PC-9 (cell line): ENCODE data around the gene CAPZB. TPM values are rescaled to one million over a fixed set of nuclear protein-coding genes. Genes with fewer than 3 reads are reported as not detected.
"Not testable (repeated sequence)": the region's sequence is repeated elsewhere in the genome, so short reads cannot be mapped to it uniquely, and the experiment has no call there.

ENCODE experiments used
- BruUV-seq: library from RNA; stranded (reverse); fragments of 400-500 nt; replicated peaks from 2 replicates; lab custom pipeline; 2021; lab: Mats Ljungman, UMichigan
- CTCF ChIA-PET: fragments of 300-600 bp; sonication (Branson Sonifier 250); formaldehyde crosslinking; loops from one replicate; lab custom pipeline; 2022; ENCODE audit warnings: antibody characterized with exemption; lab: Charles Lee
- POLR2A ChIA-PET: fragments of 300-600 bp; sonication (Branson Sonifier 250); formaldehyde crosslinking; loops from one replicate; lab custom pipeline; 2022; ENCODE audit warnings: antibody characterized with exemption; ENCODE audit not compliant: unreplicated experiment; lab: Charles Lee
- DNase-seq, 2 experiments: peaks; one replicate each; pipeline versions ENCODE4 v3.0.0 to v3.0.0-alpha.2; 2015 to 2022; ENCODE audit warnings: mixed read lengths in 1 of 2
- H2AFZ ChIP-seq: fragments of 200-600 bp; sonication (generic); 2 replicates; pipeline ENCODE4 v1.8.1; 2017; ENCODE audit warnings: antibody characterized with exemption
- H3F3A ChIP-seq: fragments of 200-600 bp; sonication (generic); 2 replicates; pipeline ENCODE4 v1.8.1; 2017; ENCODE audit warnings: antibody characterized with exemption, mild to moderate bottlenecking, low read depth; ENCODE audit not compliant: insufficient read depth
- H3K27ac ChIP-seq: fragments of 200-600 bp; sonication (generic); 2 replicates; pipeline ENCODE4 v1.6.1; 2016; ENCODE audit warnings: mixed run types
- H3K27me3 ChIP-seq: fragments of 200-600 bp; sonication (generic); 2 replicates; pipeline ENCODE4 v1.6.1; 2016; ENCODE audit warnings: low read depth, mixed run types; ENCODE audit not compliant: insufficient read depth
- H3K36me3 ChIP-seq: fragments of 200-600 bp; sonication (generic); 2 replicates; pipeline ENCODE4 v1.6.1; 2016; ENCODE audit warnings: low read depth, mixed run types
- H3K4me1 ChIP-seq: fragments of 200-600 bp; sonication (generic); replicated peaks from 2 replicates; pipeline ENCODE4 v1.6.1; 2016; ENCODE audit warnings: mixed run types; ENCODE audit not compliant: insufficient read depth
- H3K4me2 ChIP-seq: fragments of 200-600 bp; sonication (generic); 2 replicates; pipeline ENCODE4 v1.6.1; 2017; ENCODE audit warnings: mixed run types
- H3K4me3 ChIP-seq: fragments of 200-600 bp; sonication (generic); 2 replicates; pipeline ENCODE4 v1.6.1; 2016; ENCODE audit warnings: mixed run types
- H3K79me2 ChIP-seq: fragments of 200-600 bp; sonication (generic); 2 replicates; pipeline ENCODE4 v1.6.1; 2017; ENCODE audit warnings: low read depth, mixed run types
- H3K9me2 ChIP-seq: fragments of 200-600 bp; sonication (generic); 2 replicates; pipeline ENCODE4 v1.8.1; 2017; ENCODE audit warnings: mild to moderate bottlenecking; ENCODE audit not compliant: insufficient read depth
- H3K9me3 ChIP-seq: fragments of 200-600 bp; sonication (generic); 2 replicates; pipeline ENCODE4 v1.8.1; 2016; ENCODE audit warnings: low read depth; ENCODE audit not compliant: insufficient read depth
- H4K20me1 ChIP-seq: fragments of 200-600 bp; sonication (generic); 2 replicates; pipeline ENCODE4 v1.8.1; 2017; ENCODE audit not compliant: insufficient read depth
- EZH2 ChIP-seq: fragments of 200-600 bp; sonication (generic); IDR thresholded peaks from 2 replicates; pipeline ENCODE4 v1.8.0; 2017; ENCODE audit warnings: antibody characterized with exemption, low read depth
- intact Hi-C: fragments of 100-400 bp; cut with micrococcal nuclease; formaldehyde crosslinking; loops from one replicate; pipeline ENCODE4 v1.10.0; 2022; ENCODE audit not compliant: unreplicated experiment
- total RNA-seq: library from RNA; stranded (reverse); gene quantifications from 2 replicates; pipeline ENCODE4 v1.2.3, GENCODE V29; 2021
- TF ChIP-seq, protein P1 (sequence below): fragments of 200-600 bp; sonication (generic); conservative IDR thresholded peaks from 2 replicates; pipeline ENCODE4 v1.6.1; 2017; ENCODE audit warnings: mixed run types, antibody characterized with exemption, mild to moderate bottlenecking, moderate library complexity

The CAPZB gene
- total RNA-seq, 1 experiment from 2014 or later: 222 TPM

DNA sequence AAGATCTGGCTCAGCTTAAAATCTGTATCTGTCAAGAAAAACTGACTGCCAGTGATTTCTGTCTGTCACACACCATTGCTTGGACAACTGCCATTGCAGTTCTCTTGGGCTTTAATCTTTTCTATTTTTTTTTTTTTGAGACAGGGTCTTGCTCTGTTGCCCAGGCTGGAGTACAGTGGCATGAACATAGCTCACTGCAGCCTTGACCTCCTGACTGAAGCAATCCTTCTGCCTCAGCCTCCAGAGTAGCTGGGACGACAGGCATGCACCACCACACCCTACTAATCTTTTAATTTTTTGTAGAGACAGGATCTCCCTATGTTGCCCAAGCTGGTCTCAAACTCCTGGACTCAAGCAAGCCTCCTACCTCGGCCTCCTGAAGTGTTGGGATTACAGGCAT lies 14.5 kb upstream of the CAPZB start:
- H3K79me2 ChIP-seq, H3K4me1 ChIP-seq, H3K36me3 ChIP-seq, H3K9me2 ChIP-seq, BruUV-seq, H3K9me3 ChIP-seq, H4K20me1 ChIP-seq, H3K4me2 ChIP-seq, H3K27ac ChIP-seq, H3K27me3 ChIP-seq, H3K4me3 ChIP-seq, DNase-seq, H2AFZ ChIP-seq, H3F3A ChIP-seq, CTCF ChIA-PET: not testable (repeated sequence)
- intact Hi-C loops: loop anchor here (10.0 kb wide), 1 partner anchor 75 kb away; no protein-coding TSS in a partner anchor
- POLR2A ChIA-PET: interaction anchor here (0.7 kb wide), 1 partner anchor 19 kb away, joined by 3 read pairs; no protein-coding TSS in a partner anchor

DNA sequence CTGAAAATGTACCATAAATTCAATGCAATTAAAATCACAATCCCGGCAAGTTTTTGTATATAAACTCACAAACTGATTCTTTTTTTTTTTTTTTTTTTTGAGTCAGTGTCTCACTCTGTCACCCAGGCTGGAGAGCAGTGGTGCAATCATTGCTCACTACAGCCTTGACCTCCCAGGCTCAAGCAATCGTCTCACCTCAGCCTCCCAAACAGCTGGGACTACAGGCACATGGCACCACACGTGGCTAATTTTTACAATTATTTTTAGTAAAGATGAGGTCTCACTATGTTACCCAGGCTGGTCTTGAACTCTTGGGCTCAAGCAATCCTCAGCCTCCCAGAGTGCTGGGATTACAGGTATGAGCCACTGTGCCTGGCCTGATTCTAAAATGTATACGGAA lies 12.1 kb upstream of the CAPZB start:
- DNase-seq, H3K9me3 ChIP-seq, H3F3A ChIP-seq, H3K9me2 ChIP-seq, CTCF ChIA-PET, BruUV-seq, H3K27ac ChIP-seq, H3K4me1 ChIP-seq, H2AFZ ChIP-seq, H3K79me2 ChIP-seq, H3K4me2 ChIP-seq, POLR2A ChIA-PET, intact Hi-C loops, H4K20me1 ChIP-seq, H3K27me3 ChIP-seq, H3K4me3 ChIP-seq, H3K36me3 ChIP-seq: not testable (repeated sequence)

DNA sequence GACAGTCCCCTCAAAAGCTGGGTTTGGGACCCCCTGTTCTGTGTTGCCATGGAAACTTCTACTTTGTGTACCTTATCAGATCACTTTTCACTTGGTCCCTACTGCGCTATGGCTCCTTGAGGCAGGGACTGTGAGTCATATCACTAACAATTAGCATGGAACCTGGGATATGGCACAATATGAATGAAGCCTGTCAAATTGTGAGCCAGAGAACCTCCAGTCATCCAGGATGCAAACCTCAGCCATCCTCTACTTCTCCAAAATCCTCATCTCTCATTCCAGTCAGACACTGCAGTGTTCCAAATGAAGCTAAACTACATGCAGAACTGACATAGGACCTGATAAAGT lies 11.2 kb upstream of the CAPZB start:
- CTCF ChIA-PET: no interaction called here
- no peak for TF ChIP-seq EZH2
- TF ChIP-seq, protein P1, sequence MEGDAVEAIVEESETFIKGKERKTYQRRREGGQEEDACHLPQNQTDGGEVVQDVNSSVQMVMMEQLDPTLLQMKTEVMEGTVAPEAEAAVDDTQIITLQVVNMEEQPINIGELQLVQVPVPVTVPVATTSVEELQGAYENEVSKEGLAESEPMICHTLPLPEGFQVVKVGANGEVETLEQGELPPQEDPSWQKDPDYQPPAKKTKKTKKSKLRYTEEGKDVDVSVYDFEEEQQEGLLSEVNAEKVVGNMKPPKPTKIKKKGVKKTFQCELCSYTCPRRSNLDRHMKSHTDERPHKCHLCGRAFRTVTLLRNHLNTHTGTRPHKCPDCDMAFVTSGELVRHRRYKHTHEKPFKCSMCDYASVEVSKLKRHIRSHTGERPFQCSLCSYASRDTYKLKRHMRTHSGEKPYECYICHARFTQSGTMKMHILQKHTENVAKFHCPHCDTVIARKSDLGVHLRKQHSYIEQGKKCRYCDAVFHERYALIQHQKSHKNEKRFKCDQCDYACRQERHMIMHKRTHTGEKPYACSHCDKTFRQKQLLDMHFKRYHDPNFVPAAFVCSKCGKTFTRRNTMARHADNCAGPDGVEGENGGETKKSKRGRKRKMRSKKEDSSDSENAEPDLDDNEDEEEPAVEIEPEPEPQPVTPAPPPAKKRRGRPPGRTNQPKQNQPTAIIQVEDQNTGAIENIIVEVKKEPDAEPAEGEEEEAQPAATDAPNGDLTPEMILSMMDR: no peak
- Histone ChIP-seq H3K4me3 (no peak overlapping the region), H3K27me3 (no peaks in the 10 kb centered on the region), H3K27ac (no peak overlapping the region), H3K79me2 (no peaks in the 10 kb centered on the region), H2AFZ (no peak overlapping the region), H3F3A (no peaks in the 10 kb centered on the region), H4K20me1 (no peaks in the 10 kb centered on the region), H3K4me2 (no peak overlapping the region), H3K9me2 (no peaks in the 10 kb centered on the region), H3K36me3 (no peaks in the 10 kb centered on the region), H3K4me1 (no peaks in the 10 kb centered on the region), H3K9me3 (no peaks in the 10 kb centered on the region)
- DNase-seq: no peak
- intact Hi-C loops: no loop called here
- no TSS peak for BruUV-seq
- POLR2A ChIA-PET: no interaction called here

DNA sequence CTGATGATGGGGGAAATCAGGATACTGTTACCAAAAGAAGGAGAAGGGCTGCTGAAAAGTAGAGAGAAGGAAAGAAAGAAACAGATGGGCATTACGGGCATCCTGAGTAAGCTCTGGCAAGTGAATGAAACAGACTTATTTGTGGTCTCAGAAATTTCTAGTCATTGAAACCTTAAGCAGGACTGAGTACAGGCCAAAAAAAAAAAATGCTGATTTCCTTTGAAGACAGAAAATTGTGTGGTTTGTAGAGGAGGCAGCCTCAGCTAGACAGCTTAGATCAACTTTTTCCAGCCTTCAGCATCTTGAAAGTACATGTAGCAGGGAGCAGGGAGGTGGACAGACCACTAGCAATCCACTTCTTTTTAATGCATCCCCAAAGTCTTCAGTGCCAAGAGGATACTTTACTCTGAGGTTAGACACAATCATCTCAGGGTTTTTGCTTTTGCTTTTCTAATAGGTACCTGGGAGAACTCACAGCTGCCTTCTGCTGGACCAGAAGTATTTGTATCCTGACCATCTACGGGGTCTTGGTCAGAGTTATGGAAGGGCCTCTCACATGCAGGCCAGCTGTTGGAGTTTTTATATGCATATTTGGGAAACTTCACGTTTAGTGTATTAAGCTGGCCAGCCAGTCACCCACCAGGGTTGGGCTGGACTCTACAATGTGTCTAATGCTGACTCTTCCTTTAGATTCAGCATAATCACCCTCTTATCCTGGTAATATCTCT lies 10.6 kb upstream of the CAPZB start:
- no peaks in the 10 kb centered on the region for H3K9me3 ChIP-seq
- H3K27ac ChIP-seq: no peak overlapping the region
- no peak overlapping the region for H3K4me2 ChIP-seq
- H3K27me3 ChIP-seq: no peaks in the 10 kb centered on the region
- no peaks in the 10 kb centered on the region for H3F3A ChIP-seq
- ChIA-PET POLR2A (no interaction called here), CTCF (no interaction called here)
- no peak overlapping the region for H3K4me3 ChIP-seq
- no peaks in the 10 kb centered on the region for H3K79me2 ChIP-seq
- H3K4me1 ChIP-seq: no peaks in the 10 kb centered on the region
- no peak for TF ChIP-seq EZH2
- TF ChIP-seq, protein P1: no peak
- H4K20me1 ChIP-seq: no peaks in the 10 kb centered on the region
- DNase-seq: no peak
- no peak overlapping the region for H2AFZ ChIP-seq
- intact Hi-C loops: no loop called here
- BruUV-seq: no TSS peak
- no peaks in the 10 kb centered on the region for H3K9me2 ChIP-seq
- no peaks in the 10 kb centered on the region for H3K36me3 ChIP-seq
